ENCODE data around the gene MYO9A. TPM values are rescaled to one million over a fixed set of nuclear protein-coding genes. Genes with fewer than 3 reads are reported as not detected.
A peak's percentile ranks its signal among the peaks of the same experiment; 100 is the strongest.
"Not testable (repeated sequence)": the region's sequence is repeated elsewhere in the genome, so short reads cannot be mapped to it uniquely, and the experiment has no call there.

The MYO9A gene
- total RNA-seq, 1 donor from 2014 or later, result 41.8 TPM

DNA sequence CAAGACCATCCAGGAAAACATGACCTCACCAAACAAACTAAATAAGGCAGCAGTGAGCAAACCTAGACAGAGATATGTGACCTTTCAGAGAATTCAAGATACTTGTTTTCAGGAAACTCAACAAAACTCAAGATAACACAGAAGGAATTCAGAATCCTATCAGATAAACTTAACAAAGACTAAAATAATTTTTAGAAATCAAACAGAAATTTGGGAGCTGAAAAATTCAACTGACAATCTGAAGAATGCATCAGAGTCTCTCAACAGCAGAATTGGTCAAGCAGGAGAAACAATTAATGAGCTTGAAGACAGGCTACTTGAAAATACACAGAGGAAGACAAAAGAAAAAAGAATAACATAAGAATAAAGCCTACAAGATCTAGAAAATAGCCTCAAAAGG, 55.6 kb downstream of the MYO9A start:
- no peak for DNase-seq (ENCODE audit: low spot score)
- Mint-ChIP-seq H3K27me3 (ENCODE audit: low read depth) (no peaks in the 10 kb centered on the region), H3K27ac (ENCODE audit: unreplicated experiment) (no peak overlapping the region), H3K9me3 (ENCODE audit: low read depth) (peaks cover 8% of the 10 kb centered on the region), H3K4me1 (ENCODE audit: low read depth) (peaks cover 38% of the 10 kb centered on the region), H3K36me3 (ENCODE audit: low read depth) (peaks cover 5% of the 10 kb centered on the region), H3K4me3 (ENCODE audit: unreplicated experiment) (no peak overlapping the region)
- TF ChIP-seq, protein P1, sequence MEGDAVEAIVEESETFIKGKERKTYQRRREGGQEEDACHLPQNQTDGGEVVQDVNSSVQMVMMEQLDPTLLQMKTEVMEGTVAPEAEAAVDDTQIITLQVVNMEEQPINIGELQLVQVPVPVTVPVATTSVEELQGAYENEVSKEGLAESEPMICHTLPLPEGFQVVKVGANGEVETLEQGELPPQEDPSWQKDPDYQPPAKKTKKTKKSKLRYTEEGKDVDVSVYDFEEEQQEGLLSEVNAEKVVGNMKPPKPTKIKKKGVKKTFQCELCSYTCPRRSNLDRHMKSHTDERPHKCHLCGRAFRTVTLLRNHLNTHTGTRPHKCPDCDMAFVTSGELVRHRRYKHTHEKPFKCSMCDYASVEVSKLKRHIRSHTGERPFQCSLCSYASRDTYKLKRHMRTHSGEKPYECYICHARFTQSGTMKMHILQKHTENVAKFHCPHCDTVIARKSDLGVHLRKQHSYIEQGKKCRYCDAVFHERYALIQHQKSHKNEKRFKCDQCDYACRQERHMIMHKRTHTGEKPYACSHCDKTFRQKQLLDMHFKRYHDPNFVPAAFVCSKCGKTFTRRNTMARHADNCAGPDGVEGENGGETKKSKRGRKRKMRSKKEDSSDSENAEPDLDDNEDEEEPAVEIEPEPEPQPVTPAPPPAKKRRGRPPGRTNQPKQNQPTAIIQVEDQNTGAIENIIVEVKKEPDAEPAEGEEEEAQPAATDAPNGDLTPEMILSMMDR (IDR thresholded peaks at IDR 0.05), result no peak

- peaks cover 39% of the 10 kb centered on the region for H3K4me1 Mint-ChIP-seq (ENCODE audit: low read depth)
- peak overlapping the region; percentile 49 for H3K27ac Mint-ChIP-seq (ENCODE audit: unreplicated experiment)
- TF ChIP-seq, protein P1 (IDR thresholded peaks at IDR 0.05), result no peak
- H3K4me3 Mint-ChIP-seq (ENCODE audit: unreplicated experiment), result no peak overlapping the region
- H3K27me3 Mint-ChIP-seq (ENCODE audit: low read depth), result no peaks in the 10 kb centered on the region
- no peak for DNase-seq (ENCODE audit: low spot score)
- H3K36me3 Mint-ChIP-seq (ENCODE audit: low read depth), result peaks cover 5% of the 10 kb centered on the region
- peaks cover 8% of the 10 kb centered on the region for H3K9me3 Mint-ChIP-seq (ENCODE audit: low read depth)
Observed at GRCh38 chr15:72060687-72061250, 57.2 kb downstream of the MYO9A start.

DNA sequence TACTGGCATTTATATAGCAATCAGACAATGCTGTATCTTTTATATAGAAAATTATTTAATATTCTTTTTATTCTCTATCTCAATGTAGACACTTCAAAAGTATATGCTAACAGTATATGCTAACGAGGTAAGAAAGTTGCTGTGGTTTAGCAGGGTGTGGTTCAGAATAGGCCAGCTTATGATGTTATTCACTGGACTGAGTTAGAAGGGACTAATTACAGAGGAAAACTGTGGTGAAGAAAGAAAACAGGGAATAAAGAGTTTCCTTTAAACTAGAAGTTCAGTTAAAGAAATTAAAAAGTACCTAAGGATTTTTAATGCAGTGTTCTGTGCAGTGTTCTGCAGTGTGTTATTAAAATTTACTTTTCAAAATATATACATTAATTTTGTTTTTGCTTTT, 59.4 kb downstream of the MYO9A start:
- Mint-ChIP-seq H3K4me1 (ENCODE audit: low read depth) (peaks cover 39% of the 10 kb centered on the region), H3K36me3 (ENCODE audit: low read depth) (peaks cover 5% of the 10 kb centered on the region), H3K4me3 (ENCODE audit: unreplicated experiment) (no peak overlapping the region), H3K9me3 (ENCODE audit: low read depth) (peaks cover 8% of the 10 kb centered on the region), H3K27me3 (ENCODE audit: low read depth) (no peaks in the 10 kb centered on the region), H3K27ac (ENCODE audit: unreplicated experiment) (no peak overlapping the region)
- no peak for DNase-seq (ENCODE audit: low spot score)
- TF ChIP-seq, protein P1 (IDR thresholded peaks at IDR 0.05), result no peak

GRCh38 chr15:72057548-72058091, 60.3 kb downstream of the MYO9A start:
- TF ChIP-seq, protein P1 (IDR thresholded peaks at IDR 0.05), result no peak
- H3K4me3 Mint-ChIP-seq (ENCODE audit: unreplicated experiment), result no peak overlapping the region
- H3K27me3 Mint-ChIP-seq (ENCODE audit: low read depth), result no peaks in the 10 kb centered on the region
- peaks cover 8% of the 10 kb centered on the region for H3K9me3 Mint-ChIP-seq (ENCODE audit: low read depth)
- DNase-seq (ENCODE audit: low spot score), result no peak
- peaks cover 34% of the 10 kb centered on the region for H3K4me1 Mint-ChIP-seq (ENCODE audit: low read depth)
- H3K36me3 Mint-ChIP-seq (ENCODE audit: low read depth), result peaks cover 5% of the 10 kb centered on the region
- H3K27ac Mint-ChIP-seq (ENCODE audit: unreplicated experiment), result no peak overlapping the region

DNA sequence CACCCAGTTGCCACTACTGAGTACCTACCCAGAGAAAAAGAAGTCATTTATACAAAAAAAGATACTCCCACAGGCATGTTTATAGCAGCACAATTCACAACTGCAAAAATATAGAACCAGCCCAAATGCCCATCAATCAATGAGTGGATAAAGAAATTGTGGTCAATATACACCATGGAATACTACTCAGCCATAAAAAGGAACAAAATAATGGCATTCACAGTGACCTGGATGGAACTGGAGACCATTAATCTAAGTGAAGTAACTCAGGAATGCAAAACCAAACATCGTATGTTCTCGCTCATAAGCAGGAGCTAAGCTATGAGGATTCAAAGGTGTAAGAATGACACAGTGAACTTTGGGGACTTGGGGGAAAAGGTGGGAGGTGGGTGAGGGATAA, 61.7 kb downstream of the MYO9A start:
- peaks cover 22% of the 10 kb centered on the region for H3K4me1 Mint-ChIP-seq (ENCODE audit: low read depth)
- H3K27me3 Mint-ChIP-seq (ENCODE audit: low read depth); H3K4me3 Mint-ChIP-seq (ENCODE audit: unreplicated experiment); DNase-seq (ENCODE audit: low spot score); H3K9me3 Mint-ChIP-seq (ENCODE audit: low read depth); H3K36me3 Mint-ChIP-seq (ENCODE audit: low read depth); H3K27ac Mint-ChIP-seq (ENCODE audit: unreplicated experiment): not testable (repeated sequence)

GRCh38 chr15:72053297-72053696, 64.7 kb downstream of the MYO9A start:
- not testable (repeated sequence) for H3K9me3 Mint-ChIP-seq (ENCODE audit: low read depth); H3K4me3 Mint-ChIP-seq (ENCODE audit: unreplicated experiment); H3K27me3 Mint-ChIP-seq (ENCODE audit: low read depth); H3K27ac Mint-ChIP-seq (ENCODE audit: unreplicated experiment); DNase-seq (ENCODE audit: low spot score); H3K36me3 Mint-ChIP-seq (ENCODE audit: low read depth)
- H3K4me1 Mint-ChIP-seq (ENCODE audit: low read depth), result peaks cover 20% of the 10 kb centered on the region

All from chondrocyte (in vitro differentiated cells).